GM21367 (cell line): ENCODE data around the gene CDKL5.
A peak's percentile ranks its signal among the peaks of the same experiment; 100 is the strongest.
"Not testable (repeated sequence)": the region's sequence is repeated elsewhere in the genome, so short reads cannot be mapped to it uniquely, and the experiment has no call there.

Experiments used
- ATAC-seq: cut with Tn5 transposase; IDR thresholded peaks from one replicate; pipeline ENCODE4 v1.9.1; 2021; ENCODE audit not compliant: unreplicated experiment

CDKL5 gene

GRCh38 chrX:18425199-18426003, at the start of gene CDKL5:
TSS of gene CDKL5 (plus strand) at chrX:18425608. CDS start at chrX:18507097, 81,489 bp downstream.
- peak; percentile 94 for ATAC-seq

GRCh38 chrX:18377796-18378195, 47.6 kb upstream of the CDKL5 start:
- ATAC-seq, result no peak

GRCh38 chrX:18389966-18390365, 35.4 kb upstream of the CDKL5 start:
- no peak for ATAC-seq

GRCh38 chrX:18390941-18391538, 34.4 kb upstream of the CDKL5 start:
- no peak for ATAC-seq

- ATAC-seq, result no peak
Measured at GRCh38 chrX:18394477-18394876, 30.9 kb upstream of the CDKL5 start.

GRCh38 chrX:18401848-18402213, 23.6 kb upstream of the CDKL5 start:
- ATAC-seq, result no peak

- no peak for ATAC-seq
Measured at GRCh38 chrX:18406531-18407266, 18.7 kb upstream of the CDKL5 start.

GRCh38 chrX:18410038-18410437, 15.4 kb upstream of the CDKL5 start:
- ATAC-seq, result no peak

GRCh38 chrX:18415386-18415785, 10.0 kb upstream of the CDKL5 start:
- ATAC-seq, result no peak

GRCh38 chrX:18422325-18422724, 3.1 kb upstream of the CDKL5 start:
- no peak for ATAC-seq

- no peak for ATAC-seq
Measured at GRCh38 chrX:18422886-18423285, 2.5 kb upstream of the CDKL5 start.

GRCh38 chrX:18424482-18425198, 768 bp upstream of the CDKL5 start:
- ATAC-seq, result no peak

GRCh38 chrX:18426004-18426320, 554 bp downstream of the CDKL5 start:
- no peak for ATAC-seq

GRCh38 chrX:18428006-18428405, 2.6 kb downstream of the CDKL5 start:
- no peak for ATAC-seq

- not testable (repeated sequence) for ATAC-seq
Measured at GRCh38 chrX:18433288-18433687, 7.9 kb downstream of the CDKL5 start.

- ATAC-seq, result no peak
Measured at GRCh38 chrX:18434896-18435295, 9.5 kb downstream of the CDKL5 start.

- no peak for ATAC-seq
Measured at GRCh38 chrX:18436017-18436416, 10.6 kb downstream of the CDKL5 start.

GRCh38 chrX:18440835-18441234, 15.4 kb downstream of the CDKL5 start:
- ATAC-seq, result no peak

- ATAC-seq, result no peak
Measured at GRCh38 chrX:18441780-18442367, 16.5 kb downstream of the CDKL5 start.

GRCh38 chrX:18448416-18448815, 23.0 kb downstream of the CDKL5 start:
- ATAC-seq, result no peak

- no peak for ATAC-seq
Measured at GRCh38 chrX:18449236-18449635, 23.8 kb downstream of the CDKL5 start.
